Measurements from ENCODE around the gene PRRT3.
A peak's percentile ranks its signal among the peaks of the same experiment; 100 is the strongest.
"Not testable (repeated sequence)": the region's sequence is repeated elsewhere in the genome, so short reads cannot be mapped to it uniquely, and the experiment has no call there.

PRRT3 gene

DNA sequence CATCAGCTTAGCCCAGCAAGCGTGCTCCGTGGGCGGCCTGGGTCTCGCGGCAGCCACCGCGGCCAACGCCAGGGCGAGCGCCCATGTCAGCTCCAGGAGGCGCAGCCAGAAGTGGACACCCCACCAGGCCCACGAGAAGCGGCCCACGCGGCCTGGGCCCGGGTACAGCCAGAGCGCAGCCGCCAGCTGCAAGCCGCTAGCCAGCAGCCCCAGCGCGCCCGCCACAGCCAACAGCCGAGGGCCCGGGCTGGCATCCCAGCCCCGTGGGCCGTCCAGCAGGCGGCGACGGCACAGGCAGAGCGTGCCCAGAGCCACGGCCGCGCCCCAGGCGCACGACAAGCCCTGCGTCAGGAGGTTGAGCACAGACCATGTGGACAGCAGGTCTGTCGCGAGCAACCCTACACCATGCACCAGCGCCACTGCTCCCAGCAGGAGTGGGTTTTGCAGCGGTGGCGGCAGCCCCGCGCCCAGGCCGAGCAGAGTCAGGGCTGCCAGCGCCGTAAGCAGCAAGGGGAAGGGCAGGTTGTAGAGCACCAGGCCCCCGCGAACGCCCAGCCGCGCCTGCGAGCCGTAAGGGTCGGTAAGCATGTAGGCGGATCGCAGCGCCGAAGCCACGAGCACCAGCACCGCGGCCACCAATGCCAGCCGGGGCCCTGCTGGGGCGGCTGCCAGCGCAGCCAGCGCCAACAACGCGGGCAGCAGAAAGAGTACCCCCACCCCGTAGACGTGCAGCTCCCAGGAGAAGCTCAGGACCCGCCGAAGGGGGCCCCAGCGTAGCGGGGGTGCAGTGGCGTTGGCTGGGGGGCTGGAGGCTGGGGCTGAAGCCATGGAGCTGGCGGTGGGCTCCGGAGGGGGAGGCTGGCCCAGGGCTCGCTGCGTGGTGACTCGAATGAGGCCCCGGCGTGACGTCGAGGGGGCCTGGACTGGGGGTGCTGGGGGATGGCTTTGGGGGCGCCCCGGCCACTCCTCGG lies 4.9 kb downstream of the PRRT3 start:
- DNase-seq, result peak; percentile 82

GRCh38 chr3:9946112-9947024 lies 5.8 kb downstream of the PRRT3 start:
- peak; percentile 94 for DNase-seq

- no peak for DNase-seq
Measured at GRCh38 chr3:9945358-9945757, 6.8 kb downstream of the PRRT3 start.

DNA sequence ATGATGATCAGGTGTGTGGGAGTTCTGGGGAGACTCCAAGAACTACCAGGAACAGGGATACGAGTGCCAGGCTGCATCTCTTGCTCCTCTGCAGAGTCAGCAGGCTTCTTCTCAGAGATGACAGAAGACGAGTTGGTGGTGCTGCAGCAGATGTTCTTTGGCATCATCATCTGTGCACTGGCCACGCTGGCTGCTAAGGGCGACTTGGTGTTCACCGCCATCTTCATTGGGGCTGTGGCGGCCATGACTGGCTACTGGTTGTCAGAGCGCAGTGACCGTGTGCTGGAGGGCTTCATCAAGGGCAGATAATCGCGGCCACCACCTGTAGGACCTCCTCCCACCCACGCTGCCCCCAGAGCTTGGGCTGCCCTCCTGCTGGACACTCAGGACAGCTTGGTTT lies 7.9 kb downstream of the PRRT3 start:
- DNase-seq, result no peak

GRCh38 chr3:9942934-9943690 lies 9.1 kb downstream of the PRRT3 start:
- no peak for DNase-seq

GRCh38 chr3:9942164-9942563 lies 10.0 kb downstream of the PRRT3 start:
- no peak for DNase-seq

DNA sequence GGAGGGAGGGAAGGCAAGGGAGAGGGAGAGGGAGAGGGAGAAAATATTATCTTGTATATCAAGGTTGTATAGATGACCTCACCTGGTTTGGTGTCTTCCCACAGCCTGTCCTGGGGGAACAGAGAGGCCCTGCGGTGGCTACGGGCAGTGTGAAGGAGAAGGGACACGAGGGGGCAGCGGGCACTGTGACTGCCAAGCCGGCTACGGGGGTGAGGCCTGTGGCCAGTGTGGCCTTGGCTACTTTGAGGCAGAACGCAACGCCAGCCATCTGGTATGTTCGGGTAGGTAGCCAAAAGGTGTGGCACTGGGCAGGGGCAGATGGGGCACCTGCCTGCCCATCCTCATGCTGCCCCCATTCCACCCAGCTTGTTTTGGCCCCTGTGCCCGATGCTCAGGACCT lies 11.5 kb downstream of the PRRT3 start:
- DNase-seq, result no peak

GRCh38 chr3:9939906-9940305 lies 12.3 kb downstream of the PRRT3 start:
- not testable (repeated sequence) for DNase-seq

GRCh38 chr3:9938966-9939365 lies 13.2 kb downstream of the PRRT3 start:
- no peak for DNase-seq

GRCh38 chr3:9937486-9938238 lies 14.5 kb downstream of the PRRT3 start:
- no peak for DNase-seq

DNA sequence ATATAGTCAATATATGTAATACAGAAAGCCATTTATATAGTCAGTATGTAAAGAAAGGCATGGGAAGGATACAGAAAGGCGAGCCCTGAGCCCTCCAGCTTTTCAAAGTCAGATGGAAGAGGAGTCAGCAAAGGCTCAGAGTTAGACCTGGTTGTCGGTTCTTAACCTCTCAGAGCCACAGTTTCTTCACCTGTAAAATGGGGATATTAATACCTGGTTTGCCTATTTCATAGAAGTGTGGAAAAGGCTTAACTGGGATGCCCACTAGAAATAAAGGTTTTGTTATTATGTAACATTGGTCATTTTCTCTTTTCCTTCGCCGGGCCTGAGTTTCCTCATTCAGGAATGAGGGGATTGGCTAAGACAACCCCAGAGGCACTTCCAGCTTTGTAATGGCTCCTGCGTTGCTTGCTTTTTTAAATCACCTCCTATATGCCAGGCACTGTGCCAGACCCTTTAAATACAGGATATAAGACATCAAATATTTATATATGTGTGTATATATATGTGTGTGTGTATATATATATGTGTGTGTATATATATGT lies 16.2 kb downstream of the PRRT3 start:
- no peak for DNase-seq

DNA sequence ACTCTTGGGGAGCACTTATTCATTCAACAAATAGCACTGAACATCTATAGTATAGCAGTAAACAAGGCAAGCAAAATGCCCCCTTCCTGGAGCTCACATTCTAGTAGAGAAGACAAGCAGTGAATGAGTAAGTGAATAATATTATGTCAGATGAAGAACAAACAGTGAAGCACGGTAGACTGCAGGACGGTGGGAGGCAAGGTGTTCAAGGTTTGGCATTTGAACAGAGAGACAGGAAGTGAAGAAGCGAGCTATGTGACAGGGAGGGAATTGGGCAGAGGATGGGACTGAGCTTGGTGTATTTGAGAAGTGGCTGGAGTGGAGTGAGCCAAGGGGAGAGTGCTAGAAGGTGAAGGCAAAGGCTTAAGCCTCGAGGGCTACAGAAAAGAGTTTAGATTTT lies 17.2 kb downstream of the PRRT3 start:
- DNase-seq, result no peak

DNA sequence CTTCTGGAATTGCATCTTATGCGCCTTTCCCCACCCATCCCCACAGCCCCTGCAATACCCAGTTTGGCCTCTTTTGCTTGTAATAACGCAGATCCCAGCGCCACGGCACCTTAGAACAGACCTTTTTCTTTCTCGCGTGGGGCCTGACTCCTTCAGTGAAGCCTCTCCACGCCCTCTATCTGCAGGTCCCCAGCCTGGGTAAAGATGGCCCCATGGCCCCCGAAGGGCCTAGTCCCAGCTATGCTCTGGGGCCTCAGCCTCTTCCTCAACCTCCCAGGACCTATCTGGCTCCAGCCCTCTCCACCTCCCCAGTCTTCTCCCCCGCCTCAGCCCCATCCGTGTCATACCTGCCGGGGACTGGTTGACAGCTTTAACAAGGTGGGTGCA lies 18.0 kb downstream of the PRRT3 start:
- no peak for DNase-seq

DNA sequence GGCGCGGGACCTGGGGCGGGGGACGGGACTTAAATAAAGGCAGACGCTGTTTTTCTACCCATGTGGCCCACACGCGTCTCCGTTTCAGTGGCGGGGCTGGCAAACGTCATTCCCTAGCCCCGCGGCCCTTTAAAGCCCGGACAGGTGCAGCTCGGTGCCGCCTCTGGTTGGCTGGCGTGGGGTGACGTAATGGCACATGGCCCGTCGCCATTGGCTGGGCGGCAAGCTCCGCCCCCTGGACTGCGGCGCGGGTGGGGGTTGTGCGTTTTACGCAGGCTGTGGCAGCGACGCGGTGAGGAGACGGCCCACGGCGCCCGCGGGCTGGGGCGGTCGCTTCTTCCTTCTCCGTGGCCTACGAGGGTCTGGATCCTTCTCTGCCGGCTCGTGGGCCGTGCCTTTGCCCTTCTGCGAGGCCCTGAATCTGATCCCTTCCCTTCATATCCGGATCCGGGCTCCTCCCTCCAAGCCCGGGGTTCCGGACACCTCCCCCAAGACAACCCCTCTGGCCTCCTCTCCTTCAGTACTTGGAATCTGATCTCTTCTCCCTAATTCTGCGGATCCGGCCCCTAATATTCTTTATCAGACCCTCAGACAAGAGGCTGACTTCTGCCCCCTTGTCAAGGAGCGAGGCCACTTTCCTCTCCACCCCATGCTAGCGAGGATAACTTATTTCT lies 18.5 kb downstream of the PRRT3 start, which contains the start of gene CRELD1:
CRELD1 (plus strand) TSS at position 274 of the 674 bp plus-strand sequence. CDS start 605 bp downstream, outside the sequence.
- DNase-seq, result peak; percentile 98

GRCh38 chr3:9932843-9933560 lies 19.2 kb downstream of the PRRT3 start:
- peak; percentile 90 for DNase-seq

- DNase-seq, result no peak
Measured at GRCh38 chr3:9932535-9932842, 19.7 kb downstream of the PRRT3 start.

GRCh38 chr3:9930804-9931418 lies 21.3 kb downstream of the PRRT3 start:
- DNase-seq, result no peak

DNA sequence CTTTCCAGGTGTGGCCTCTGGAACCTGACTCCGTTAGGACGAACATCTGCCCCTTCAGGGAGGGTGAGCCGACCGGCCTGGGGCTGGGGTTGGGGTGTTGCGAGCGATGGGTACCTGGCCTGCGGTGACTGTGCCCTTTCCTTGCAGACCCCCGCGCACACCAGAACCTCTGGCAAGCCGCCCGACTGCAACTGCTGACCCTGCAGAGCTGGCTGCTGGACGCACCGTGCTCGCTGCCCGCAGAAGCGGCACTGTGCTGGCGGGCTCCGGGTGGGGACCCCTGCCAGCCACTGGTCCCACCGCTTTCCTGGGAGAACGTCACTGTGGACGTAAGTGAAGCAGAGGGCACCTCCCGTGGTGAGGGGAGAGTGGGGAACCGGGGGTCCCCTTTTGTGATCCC lies 24.1 kb downstream of the PRRT3 start:
- DNase-seq, result no peak

GRCh38 chr3:9918261-9919038 lies 33.8 kb downstream of the PRRT3 start:
- DNase-seq, result no peak
